ENCODE measurements around the gene PLXDC2. TPM values are rescaled to one million over a fixed set of nuclear protein-coding genes. Genes with fewer than 3 reads are reported as not detected.

PLXDC2 gene
- total RNA-seq, 1 experiment from 2014 or later, result not detected

DNA sequence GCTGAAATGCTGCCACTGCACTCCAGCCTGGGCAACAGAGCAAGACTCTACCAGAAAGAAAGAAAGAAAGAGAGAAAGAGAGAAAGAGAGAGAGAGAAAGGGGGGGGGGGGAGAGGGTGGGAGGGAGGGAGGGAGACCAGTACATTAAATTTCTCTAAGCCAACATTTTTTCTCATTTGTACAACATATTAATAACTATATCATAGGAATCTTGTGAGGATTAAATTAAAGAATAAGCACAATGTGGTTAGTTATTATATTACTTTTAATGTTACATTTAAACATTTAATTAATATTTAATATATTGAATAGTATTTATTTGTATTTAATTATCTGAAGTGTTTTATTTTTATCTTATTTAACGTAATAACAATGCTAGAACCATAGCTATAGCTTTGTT lies 53.1 kb downstream of the PLXDC2 start:
- DNase-seq, result no peak
- intact Hi-C loops (cut with micrococcal nuclease; ENCODE audit: unreplicated experiment), result no loop called here
- peaks cover 10% of the 10 kb centered on the region for H3K9me3 Mint-ChIP-seq (ENCODE audit: low read depth, unreplicated experiment)
- H3K27ac Mint-ChIP-seq (ENCODE audit: unreplicated experiment), result no peak overlapping the region
- no TSS peak for BruUV-seq (replicated peaks)
- H3K4me3 Mint-ChIP-seq (ENCODE audit: low read depth, unreplicated experiment), result no peak overlapping the region
- no peaks in the 10 kb centered on the region for H3K27me3 Mint-ChIP-seq (ENCODE audit: unreplicated experiment)
- no peaks in the 10 kb centered on the region for H3K36me3 Mint-ChIP-seq (ENCODE audit: insufficient read depth, unreplicated experiment)
- TF ChIP-seq, protein P1, sequence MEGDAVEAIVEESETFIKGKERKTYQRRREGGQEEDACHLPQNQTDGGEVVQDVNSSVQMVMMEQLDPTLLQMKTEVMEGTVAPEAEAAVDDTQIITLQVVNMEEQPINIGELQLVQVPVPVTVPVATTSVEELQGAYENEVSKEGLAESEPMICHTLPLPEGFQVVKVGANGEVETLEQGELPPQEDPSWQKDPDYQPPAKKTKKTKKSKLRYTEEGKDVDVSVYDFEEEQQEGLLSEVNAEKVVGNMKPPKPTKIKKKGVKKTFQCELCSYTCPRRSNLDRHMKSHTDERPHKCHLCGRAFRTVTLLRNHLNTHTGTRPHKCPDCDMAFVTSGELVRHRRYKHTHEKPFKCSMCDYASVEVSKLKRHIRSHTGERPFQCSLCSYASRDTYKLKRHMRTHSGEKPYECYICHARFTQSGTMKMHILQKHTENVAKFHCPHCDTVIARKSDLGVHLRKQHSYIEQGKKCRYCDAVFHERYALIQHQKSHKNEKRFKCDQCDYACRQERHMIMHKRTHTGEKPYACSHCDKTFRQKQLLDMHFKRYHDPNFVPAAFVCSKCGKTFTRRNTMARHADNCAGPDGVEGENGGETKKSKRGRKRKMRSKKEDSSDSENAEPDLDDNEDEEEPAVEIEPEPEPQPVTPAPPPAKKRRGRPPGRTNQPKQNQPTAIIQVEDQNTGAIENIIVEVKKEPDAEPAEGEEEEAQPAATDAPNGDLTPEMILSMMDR (IDR thresholded peaks at IDR 0.05; ENCODE audit: unreplicated experiment), result no peak
- no peaks in the 10 kb centered on the region for H3K4me1 Mint-ChIP-seq (ENCODE audit: low read depth, unreplicated experiment)
- CTCF ChIA-PET, result no interaction called here

DNA sequence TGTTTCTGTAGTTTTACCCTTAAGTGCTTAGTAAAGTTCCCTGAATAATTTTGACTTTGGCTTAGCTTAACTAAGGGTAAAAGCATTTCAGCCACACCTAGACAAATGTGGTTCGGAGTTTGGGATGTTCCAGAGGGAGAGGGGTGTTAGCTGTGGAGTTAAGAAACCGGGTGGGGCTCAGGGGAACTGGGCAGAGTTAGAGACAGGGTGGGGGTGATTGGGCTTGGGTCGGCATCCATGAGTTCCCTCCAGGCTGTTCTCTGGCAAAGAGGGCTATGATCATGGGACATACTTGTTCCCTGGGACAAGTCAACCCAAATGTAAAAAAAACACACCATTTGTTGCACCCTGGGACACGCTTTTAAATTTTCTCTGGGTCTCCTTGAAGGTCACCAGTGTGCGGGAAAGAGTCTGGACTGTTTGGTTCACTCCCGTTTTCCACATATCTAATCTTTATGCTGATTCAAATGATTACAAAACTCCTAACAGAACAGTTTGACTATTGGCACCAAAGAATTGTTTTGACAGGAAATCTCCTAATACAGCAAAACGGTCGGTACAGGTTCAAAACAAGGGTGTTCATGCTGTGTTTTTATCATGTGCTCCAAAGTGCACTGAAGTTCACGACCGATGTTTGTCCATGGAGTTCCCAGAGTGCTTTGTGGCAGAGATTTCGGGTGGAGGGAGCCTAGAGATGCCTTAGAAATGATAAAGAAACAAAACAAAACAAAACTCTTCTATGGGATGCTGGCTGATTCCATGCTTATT lies 56.5 kb downstream of the PLXDC2 start:
- H3K27me3 Mint-ChIP-seq (ENCODE audit: unreplicated experiment), result no peaks in the 10 kb centered on the region
- TF ChIP-seq, protein P1 (IDR thresholded peaks at IDR 0.05; ENCODE audit: unreplicated experiment), result no peak
- H3K27ac Mint-ChIP-seq (ENCODE audit: unreplicated experiment), result no peak overlapping the region
- H3K36me3 Mint-ChIP-seq (ENCODE audit: insufficient read depth, unreplicated experiment), result no peaks in the 10 kb centered on the region
- peaks cover 8% of the 10 kb centered on the region for H3K9me3 Mint-ChIP-seq (ENCODE audit: low read depth, unreplicated experiment)
- BruUV-seq (replicated peaks), result no TSS peak
- no peaks in the 10 kb centered on the region for H3K4me1 Mint-ChIP-seq (ENCODE audit: low read depth, unreplicated experiment)
- DNase-seq, result no peak
- intact Hi-C loops (cut with micrococcal nuclease; ENCODE audit: unreplicated experiment), result no loop called here
- CTCF ChIA-PET, result no interaction called here
- no peak overlapping the region for H3K4me3 Mint-ChIP-seq (ENCODE audit: low read depth, unreplicated experiment)

DNA sequence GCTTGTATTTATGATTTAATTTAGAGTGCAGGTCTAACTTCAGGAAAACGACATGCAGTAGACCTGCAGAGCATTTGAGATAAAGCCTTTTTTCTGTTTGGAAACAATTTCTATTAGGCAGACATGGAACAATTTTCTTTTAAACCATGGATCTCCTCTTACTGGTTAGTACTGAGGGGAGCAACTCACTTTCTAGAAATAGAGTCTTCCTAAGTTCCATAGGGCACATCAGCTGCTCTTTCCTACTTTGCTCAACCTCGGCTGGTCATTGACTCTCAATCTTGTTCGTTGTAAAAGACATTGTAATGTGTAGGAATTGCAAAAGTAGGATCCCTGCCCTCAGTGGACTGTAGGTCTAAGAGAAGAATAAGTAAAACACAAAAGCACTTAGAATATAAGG lies 58.0 kb downstream of the PLXDC2 start:
- no TSS peak for BruUV-seq (replicated peaks)
- CTCF ChIA-PET, result no interaction called here
- peaks cover 8% of the 10 kb centered on the region for H3K9me3 Mint-ChIP-seq (ENCODE audit: low read depth, unreplicated experiment)
- DNase-seq, result no peak
- no peak overlapping the region for H3K27ac Mint-ChIP-seq (ENCODE audit: unreplicated experiment)
- H3K4me3 Mint-ChIP-seq (ENCODE audit: low read depth, unreplicated experiment), result no peak overlapping the region
- TF ChIP-seq, protein P1 (IDR thresholded peaks at IDR 0.05; ENCODE audit: unreplicated experiment), result no peak
- no peaks in the 10 kb centered on the region for H3K27me3 Mint-ChIP-seq (ENCODE audit: unreplicated experiment)
- no peaks in the 10 kb centered on the region for H3K36me3 Mint-ChIP-seq (ENCODE audit: insufficient read depth, unreplicated experiment)
- no peaks in the 10 kb centered on the region for H3K4me1 Mint-ChIP-seq (ENCODE audit: low read depth, unreplicated experiment)
- intact Hi-C loops (cut with micrococcal nuclease; ENCODE audit: unreplicated experiment), result no loop called here

DNA sequence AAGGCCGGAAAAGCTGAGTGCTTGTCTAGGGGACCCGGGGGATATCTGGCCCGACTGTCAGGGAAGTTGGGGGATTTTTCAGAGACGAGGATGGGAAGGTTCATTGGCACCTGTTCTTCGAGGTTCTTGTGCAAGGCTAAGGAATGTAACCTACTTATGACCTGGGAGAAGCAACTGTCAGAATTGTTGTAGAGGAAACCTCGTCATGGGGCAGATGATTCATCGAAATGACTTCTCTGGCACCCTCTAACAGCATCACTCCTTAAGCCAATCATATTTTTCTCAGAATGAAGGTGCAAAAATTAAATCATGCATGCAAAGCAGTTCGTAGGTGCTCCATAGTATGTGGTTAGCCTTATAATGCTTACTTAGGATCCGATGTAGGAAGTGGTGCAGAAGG lies 58.6 kb downstream of the PLXDC2 start:
- intact Hi-C loops (cut with micrococcal nuclease; ENCODE audit: unreplicated experiment), result no loop called here
- Mint-ChIP-seq H3K27me3 (ENCODE audit: unreplicated experiment) (no peaks in the 10 kb centered on the region), H3K4me3 (ENCODE audit: low read depth, unreplicated experiment) (no peak overlapping the region), H3K9me3 (ENCODE audit: low read depth, unreplicated experiment) (peaks cover 8% of the 10 kb centered on the region), H3K4me1 (ENCODE audit: low read depth, unreplicated experiment) (no peaks in the 10 kb centered on the region), H3K27ac (ENCODE audit: unreplicated experiment) (no peak overlapping the region), H3K36me3 (ENCODE audit: insufficient read depth, unreplicated experiment) (no peaks in the 10 kb centered on the region)
- TF ChIP-seq, protein P1 (IDR thresholded peaks at IDR 0.05; ENCODE audit: unreplicated experiment), result no peak
- no peak for DNase-seq
- no TSS peak for BruUV-seq (replicated peaks)
- CTCF ChIA-PET, result no interaction called here

Measured in Calu3 (cell line).